K562 (cell line): ENCODE results near the gene DAAM1. TPM values are rescaled to one million over a fixed set of nuclear protein-coding genes. Genes with fewer than 3 reads are reported as not detected.

ENCODE experiments used
- ATAC-seq: fragments of 200-7000 bp; cut with Tn5 transposase; 3 replicates; pipeline ENCODE4 v1.9.1; 2020; ENCODE audit warnings: moderate library complexity
- BruUV-seq: library from RNA; stranded (reverse); fragments of 400-500 nt; replicated peaks from 2 replicates; lab custom pipeline; 2021; lab: Mats Ljungman, UMichigan
- CTCF ChIA-PET: fragments of 300-600 bp; formaldehyde crosslinking; extraction: SDS; loops from one replicate; lab custom pipeline; 2021; ENCODE audit warnings: low intra/inter-chr PET ratio; lab: Yijun Ruan, JAX
- POLR2A ChIA-PET: fragments of 300-600, 350-650 bp; sonication (Branson Sonifier 250); formaldehyde crosslinking; extraction: SDS; loops from one replicate; lab custom pipeline; 2021; ENCODE audit warnings: antibody characterized with exemption, inconsistent platforms; lab: Yijun Ruan, JAX
- DNase-seq, 4 experiments: peaks; one replicate each; pipeline versions ENCODE4 v3.0.0 to v3.0.0-alpha.2; 2011 to 2018; ENCODE audit warnings: low spot score in 3 of 4, mixed read lengths in 3 of 4; ENCODE audit errors: extremely low read depth in 1 of 4
- FAIRE-seq: peaks from 2 replicates; lab custom pipeline; 2011; peaks lifted over from hg19 to GRCh38; lab: Jason Lieb, UNC
- H2AFZ ChIP-seq: 2 replicates; pipeline ENCODE4 v1.6.0; 2011; ENCODE audit warnings: low read depth, low read length, control low read depth, inconsistent platforms
- H3K27ac ChIP-seq: fragments of 200-600 bp; 3 replicates; pipeline ENCODE4 v1.8.0; 2011; ENCODE audit warnings: low read depth, mild to moderate bottlenecking, control low read depth, inconsistent platforms, low read length, moderate library complexity, mixed read lengths; ENCODE audit errors: extremely low read depth
- H3K27me3 ChIP-seq, 2 experiments: fragments of 300-600 bp in 1 of 2; 2 replicates in 1 of 2; 3 replicates in 1 of 2; pipeline versions ENCODE4 v1.6.0 to v1.8.0; 2011; ENCODE audit warnings: inconsistent platforms in 2 of 2, low read length in 2 of 2, mild to moderate bottlenecking in 1 of 2, mixed read lengths in 1 of 2, moderate library complexity in 1 of 2; ENCODE audit not compliant: control insufficient read depth in 2 of 2, insufficient read depth in 2 of 2
- H3K36me3 ChIP-seq: fragments of 300-600 bp; 3 replicates; pipeline ENCODE4 v1.8.0; 2011; ENCODE audit warnings: mild to moderate bottlenecking, low read length, inconsistent platforms; ENCODE audit not compliant: control insufficient read depth, insufficient read depth
- H3K4me1 ChIP-seq, 2 experiments: fragments of 200-600 bp in 1 of 2; replicated peaks in 1 of 2; 2 replicates in 1 of 2; 3 replicates in 1 of 2; pipeline versions ENCODE4 v1.5.1 to v1.8.0; 2011; ENCODE audit warnings: inconsistent platforms in 2 of 2, low read length in 2 of 2, mild to moderate bottlenecking in 1 of 2, mixed read lengths in 1 of 2, moderate library complexity in 1 of 2; ENCODE audit not compliant: control insufficient read depth in 2 of 2, insufficient read depth in 2 of 2
- H3K4me2 ChIP-seq: 2 replicates; pipeline ENCODE4 v1.6.1; 2011; ENCODE audit warnings: low read length, control low read depth, inconsistent platforms, mixed read lengths; ENCODE audit not compliant: insufficient read depth
- H3K4me3 ChIP-seq: fragments of 200-600 bp; sonication (generic), shearing (Covaris generic); 2 replicates; pipeline ENCODE4 v1.5.1; 2016; ENCODE audit warnings: control low read depth, inconsistent platforms
- H3K79me2 ChIP-seq: fragments of 200-600 bp; 3 replicates; pipeline ENCODE4 v1.8.0; 2011; ENCODE audit warnings: low read length, inconsistent platforms; ENCODE audit not compliant: control insufficient read depth, insufficient read depth
- H3K9ac ChIP-seq, 2 experiments: 2 replicates each; pipeline versions ENCODE4 v1.6.0 to v1.6.1; 2011; ENCODE audit warnings: low read depth in 2 of 2, low read length in 2 of 2, control low read depth in 1 of 2, inconsistent platforms in 1 of 2, mild to moderate bottlenecking in 1 of 2, mixed read lengths in 1 of 2; ENCODE audit not compliant: insufficient read depth in 1 of 2
- H3K9me1 ChIP-seq: one replicate; pipeline ENCODE4 v1.6.0; 2011; ENCODE audit warnings: inconsistent platforms, mild to moderate bottlenecking, low read length, moderate library complexity; ENCODE audit not compliant: control insufficient read depth, insufficient read depth
- H3K9me3 ChIP-seq: replicated peaks from 2 replicates; pipeline ENCODE4 v1.5.1; 2011; ENCODE audit warnings: low read depth, low read length, inconsistent platforms; ENCODE audit not compliant: control insufficient read depth, insufficient read depth
- H4K20me1 ChIP-seq: replicated peaks from 2 replicates; pipeline ENCODE4 v1.6.1; 2011; ENCODE audit warnings: low read length, inconsistent platforms, mixed read lengths; ENCODE audit not compliant: control insufficient read depth, insufficient read depth
- ARID1B ChIP-seq: fragments of 450-650 bp; IDR thresholded peaks from 2 replicates; pipeline ENCODE4 v1.6.1; 2016; ENCODE audit warnings: antibody characterized with exemption, mild to moderate bottlenecking, inconsistent platforms
- CAMTA2 ChIP-seq: fragments of 250-450 bp; sonication (Bioruptor Pico); conservative IDR thresholded peaks from 2 replicates; pipeline ENCODE4 v1.5.1; 2022
- DACH1 ChIP-seq: fragments of 450-650 bp; IDR thresholded peaks from 2 replicates; pipeline ENCODE4 v1.6.1; 2018; ENCODE audit not compliant: partially characterized antibody
- GTF2F1 ChIP-seq: IDR thresholded peaks from 2 replicates; pipeline ENCODE4 v1.6.1; 2011; ENCODE audit warnings: low read depth, low read length, improper control_type of control experiment
- LARP7 ChIP-seq: fragments of 450-650 bp; IDR thresholded peaks from 2 replicates; pipeline ENCODE4 v1.6.1; 2016
- RBM22 ChIP-seq: fragments of 200-400 bp; formaldehyde crosslinking; IDR thresholded peaks from 2 replicates; pipeline ENCODE4 v1.6.1; 2018; ENCODE audit warnings: low read length, low read depth; ENCODE audit not compliant: poor library complexity, severe bottlenecking
- SAP30 ChIP-seq: fragments of 200-600 bp; sonication (generic); IDR thresholded peaks from 2 replicates; pipeline ENCODE4 v1.6.1; 2012; ENCODE audit warnings: borderline replicate concordance, low read depth, mild to moderate bottlenecking, moderate library complexity, low read length, control low read depth, inconsistent platforms; ENCODE audit not compliant: insufficient read depth, poor library complexity, severe bottlenecking
- SMARCB1 ChIP-seq: IDR thresholded peaks from 2 replicates; pipeline ENCODE4 v1.6.1; 2011; ENCODE audit warnings: improper control_type of control experiment, low read depth; ENCODE audit not compliant: insufficient read length
- SRF ChIP-seq, 2 experiments: fragments of 250-450, 450-650 bp in 1 of 2; sonication (Bioruptor Pico) in 1 of 2; sonication (generic) in 1 of 2; formaldehyde crosslinking; IDR thresholded peaks; 2 replicates each; pipeline versions ENCODE4 v1.5.0 to v1.5.1; 2020 to 2022; ENCODE audit warnings: mild to moderate bottlenecking in 1 of 2, missing genetic modification reagents in 1 of 2
- TEAD2 ChIP-seq: fragments of 450-650 bp; IDR thresholded peaks from 2 replicates; pipeline ENCODE4 v1.6.1; 2016; ENCODE audit warnings: missing genetic modification characterization, control low read depth, missing compliant biosample characterization
- ZKSCAN8 ChIP-seq: fragments of 200-800 bp; sonication (Bioruptor generic); IDR thresholded peaks from 2 replicates; pipeline ENCODE4 v1.6.1; 2016; ENCODE audit warnings: missing genetic modification characterization, missing compliant biosample characterization
- ZNF639 ChIP-seq, 2 experiments: fragments of 200-800 bp in 1 of 2; sonication (Bioruptor generic) in 1 of 2; sonication (generic) in 1 of 2; formaldehyde crosslinking in 1 of 2; IDR thresholded peaks in 1 of 2; conservative IDR thresholded peaks in 1 of 2; 2 replicates each; pipeline versions ENCODE4 v1.5.0 to v1.6.1; 2016 to 2020; ENCODE audit warnings: missing compliant biosample characterization in 1 of 2, missing genetic modification characterization in 1 of 2, missing genetic modification reagents in 1 of 2
- WGBS: fragments of 100-300 bp; shearing (Covaris generic); methylation state at CpG from one replicate; pipeline ENCODE4 v1.1.6; 2016; ENCODE audit warnings: low coverage, mixed read lengths; ENCODE audit not compliant: insufficient coverage; ENCODE audit errors: missing lambda C conversion rate; 5-methylcytosine and 5-hydroxymethylcytosine counted together
- in situ Hi-C: fragments of 300-500 bp; cut with MboI; formaldehyde crosslinking; loops from 4 replicates; pipeline ENCODE4 v1.15.0; 2018; ENCODE audit warnings: inconsistent platforms, mixed read lengths
- intact Hi-C: fragments of 100-400 bp; cut with micrococcal nuclease; formaldehyde crosslinking; loops from 2 replicates; pipeline ENCODE4 v1.14.2; 2022
- polyA plus RNA-seq, 8 experiments: library from polyadenylated mRNA; depleted of rRNA in 4 of 8; stranded (reverse) in 5 of 8; unstranded in 3 of 8; fragments of >200 nt; fragmentation: Nextera tagmentation in 2 of 8; fragmentation: Illumina TruSeq in 1 of 8; extraction: Ambion mirVana in 2 of 8; extraction: Trizol in 1 of 8; gene quantifications; 2 replicates each; pipeline versions ENCODE4 v1.2.1 to v1.2.3, GENCODE V29; 2011 to 2014; ENCODE audit warnings: inconsistent platforms in 1 of 8, missing spikeins in 1 of 8
- total RNA-seq, 7 experiments: library from RNA; depleted of rRNA in 6 of 7; stranded (reverse); fragments of >200 nt in 6 of 7; fragmentation: Illumina TruSeq in 2 of 7; extraction: Trizol in 2 of 7; gene quantifications; 2 replicates each; pipeline versions ENCODE4 v1.2.1 to v1.2.3, GENCODE V29; 2011 to 2021; ENCODE audit warnings: low replicate concordance in 1 of 7
- TF ChIP-seq, protein P1 (sequence below), 2 experiments: IDR thresholded peaks; 2 replicates each; pipeline ENCODE4 v1.6.1; 2011; ENCODE audit warnings: borderline replicate concordance in 1 of 2, control low read depth in 1 of 2, low read depth in 1 of 2, low read length in 1 of 2, mild to moderate bottlenecking in 1 of 2, mixed read lengths in 1 of 2, moderate library complexity in 1 of 2; ENCODE audit not compliant: insufficient read depth in 1 of 2, insufficient read length in 1 of 2, poor library complexity in 1 of 2, severe bottlenecking in 1 of 2; ENCODE audit errors: extremely low read depth in 1 of 2
- TF ChIP-seq, protein P2 (sequence below): sonication (generic); formaldehyde crosslinking; IDR thresholded peaks from 2 replicates; pipeline ENCODE4 v1.8.0; 2023; ENCODE audit warnings: mild to moderate bottlenecking, missing genetic modification reagents

The DAAM1 gene
- total and polyA plus RNA-seq, 9 of the 15 experiments (the other 6 are each of a cell fraction or from before 2014, with no cell fraction given), result 3.6 to 11.6 (median 6.7) TPM

DNA sequence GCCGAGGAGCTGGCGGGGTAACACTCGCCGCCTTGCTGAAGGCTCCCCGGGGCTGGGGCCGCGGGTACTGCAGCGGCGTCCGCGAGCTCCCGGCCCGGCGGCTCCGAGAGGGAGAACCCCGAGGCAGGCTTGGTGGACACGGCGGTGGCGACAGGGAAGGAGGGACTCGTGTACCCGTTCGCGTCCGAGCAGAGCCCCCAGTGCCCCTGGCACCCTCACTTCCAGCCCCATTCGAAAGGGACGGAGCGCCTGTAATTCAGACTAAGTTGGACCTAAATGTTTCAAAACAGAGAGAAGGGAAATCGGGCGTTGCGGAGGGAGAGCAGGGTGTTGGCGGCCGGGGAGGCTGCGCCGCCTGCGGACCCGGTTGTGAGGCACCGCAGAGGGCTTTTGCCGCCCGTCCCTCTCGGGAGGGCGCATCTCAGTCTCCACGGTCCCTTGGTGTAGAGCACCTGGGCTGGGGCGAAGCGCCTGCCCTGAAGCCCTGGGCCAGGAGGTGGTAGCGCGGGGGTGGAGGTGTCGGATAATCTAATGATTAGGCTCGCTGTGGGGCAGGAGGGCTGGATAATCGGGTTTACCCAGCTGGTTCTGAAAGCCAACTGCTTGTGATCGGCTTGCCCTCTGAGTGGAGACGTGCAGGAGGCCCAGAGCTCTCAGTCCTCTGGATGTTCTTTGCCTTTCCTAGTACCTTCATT is 771 bp downstream of the DAAM1 start:
- in situ Hi-C loops (no loop called here), intact Hi-C loops (loop anchor here (5.0 kb wide), 1 partner anchor 892 kb away; the partner anchor contains the start of gene ARID4A)
- H3K79me2 ChIP-seq, result peaks cover 26% of the 10 kb centered on the region
- TSS peak; percentile 51 for BruUV-seq
- peak overlapping the region; percentile 81 to 94 for H3K9ac ChIP-seq
- peaks cover 16 to 21% of the 10 kb centered on the region in 2 experiments; a peak in 4 of 5 replicates for H3K4me1 ChIP-seq
- H3K9me1 ChIP-seq, result no peaks in the 10 kb centered on the region
- no peaks in the 10 kb centered on the region for H3K27me3 ChIP-seq
- H4K20me1 ChIP-seq, result peaks cover 13% of the 10 kb centered on the region; the same call in 1 of the 2 replicates
- 0% methylated on average over 20 of the region's 51 CpGs for WGBS
- peak overlapping the region; percentile 94 for H2AFZ ChIP-seq
- no peak for FAIRE-seq
- H3K27ac ChIP-seq, result peak overlapping the region; percentile 90
- ATAC-seq, result peak; percentile 35
- H3K9me3 ChIP-seq, result no peaks in the 10 kb centered on the region
- DNase-seq, result peak; percentile 9 to 28 (median 12)
- no peaks in the 10 kb centered on the region for H3K36me3 ChIP-seq
- CTCF ChIA-PET, result no interaction called here
- H3K4me2 ChIP-seq, result peak overlapping the region; percentile 87
- peak overlapping the region; percentile 91 for H3K4me3 ChIP-seq
- POLR2A ChIA-PET, result interaction anchor here (0.5 to 1.9 kb wide), 3 partner anchors 11 to 50 kb away, joined by 3 to 5 read pairs (median 3); no protein-coding TSS in a partner anchor
- no peak for TF ChIP-seq DACH1
- no peak for TF ChIP-seq GTF2F1
- TF ChIP-seq RBM22, result no peak
- no peak for TF ChIP-seq LARP7
- no peak for TF ChIP-seq TEAD2 (tag)
- TF ChIP-seq SAP30, result peak; percentile 21
- no peak for TF ChIP-seq ZKSCAN8 (CRISPR knock-in tag)
- TF ChIP-seq CAMTA2 (CRISPR knock-in tag), result no peak
- no peak for TF ChIP-seq SRF (CRISPR knock-in tag; IDR thresholded peaks at IDR 0.05)
- TF ChIP-seq, protein P1, sequence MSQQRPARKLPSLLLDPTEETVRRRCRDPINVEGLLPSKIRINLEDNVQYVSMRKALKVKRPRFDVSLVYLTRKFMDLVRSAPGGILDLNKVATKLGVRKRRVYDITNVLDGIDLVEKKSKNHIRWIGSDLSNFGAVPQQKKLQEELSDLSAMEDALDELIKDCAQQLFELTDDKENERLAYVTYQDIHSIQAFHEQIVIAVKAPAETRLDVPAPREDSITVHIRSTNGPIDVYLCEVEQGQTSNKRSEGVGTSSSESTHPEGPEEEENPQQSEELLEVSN (IDR thresholded peaks at IDR 0.05; ENCODE audit: borderline replicate concordance in 1 of 2, extremely low read depth in 1 of 2, insufficient read depth in 1 of 2, insufficient read length in 1 of 2, low read depth in 1 of 2, low read length in 1 of 2, poor library complexity in 1 of 2, severe bottlenecking in 1 of 2), result peak in 1 of 2 experiments; percentile 25
- TF ChIP-seq, protein P2, sequence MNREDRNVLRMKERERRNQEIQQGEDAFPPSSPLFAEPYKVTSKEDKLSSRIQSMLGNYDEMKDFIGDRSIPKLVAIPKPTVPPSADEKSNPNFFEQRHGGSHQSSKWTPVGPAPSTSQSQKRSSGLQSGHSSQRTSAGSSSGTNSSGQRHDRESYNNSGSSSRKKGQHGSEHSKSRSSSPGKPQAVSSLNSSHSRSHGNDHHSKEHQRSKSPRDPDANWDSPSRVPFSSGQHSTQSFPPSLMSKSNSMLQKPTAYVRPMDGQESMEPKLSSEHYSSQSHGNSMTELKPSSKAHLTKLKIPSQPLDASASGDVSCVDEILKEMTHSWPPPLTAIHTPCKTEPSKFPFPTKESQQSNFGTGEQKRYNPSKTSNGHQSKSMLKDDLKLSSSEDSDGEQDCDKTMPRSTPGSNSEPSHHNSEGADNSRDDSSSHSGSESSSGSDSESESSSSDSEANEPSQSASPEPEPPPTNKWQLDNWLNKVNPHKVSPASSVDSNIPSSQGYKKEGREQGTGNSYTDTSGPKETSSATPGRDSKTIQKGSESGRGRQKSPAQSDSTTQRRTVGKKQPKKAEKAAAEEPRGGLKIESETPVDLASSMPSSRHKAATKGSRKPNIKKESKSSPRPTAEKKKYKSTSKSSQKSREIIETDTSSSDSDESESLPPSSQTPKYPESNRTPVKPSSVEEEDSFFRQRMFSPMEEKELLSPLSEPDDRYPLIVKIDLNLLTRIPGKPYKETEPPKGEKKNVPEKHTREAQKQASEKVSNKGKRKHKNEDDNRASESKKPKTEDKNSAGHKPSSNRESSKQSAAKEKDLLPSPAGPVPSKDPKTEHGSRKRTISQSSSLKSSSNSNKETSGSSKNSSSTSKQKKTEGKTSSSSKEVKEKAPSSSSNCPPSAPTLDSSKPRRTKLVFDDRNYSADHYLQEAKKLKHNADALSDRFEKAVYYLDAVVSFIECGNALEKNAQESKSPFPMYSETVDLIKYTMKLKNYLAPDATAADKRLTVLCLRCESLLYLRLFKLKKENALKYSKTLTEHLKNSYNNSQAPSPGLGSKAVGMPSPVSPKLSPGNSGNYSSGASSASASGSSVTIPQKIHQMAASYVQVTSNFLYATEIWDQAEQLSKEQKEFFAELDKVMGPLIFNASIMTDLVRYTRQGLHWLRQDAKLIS, result no peak
- no peak for TF ChIP-seq SMARCB1
- no peak for TF ChIP-seq ARID1B
- TF ChIP-seq ZNF639 (CRISPR knock-in tag; conservative IDR thresholded peaks at IDR 0.05 in 1 of 2, IDR thresholded peaks at IDR 0.05 in 1 of 2), result no peak
